SH-SY5Y (cell line): ENCODE results near the gene HOXB4.

Experiments
- GATA2 ChIP-seq: IDR thresholded peaks from 2 replicates; pipeline ENCODE4 v1.6.1; 2011; ENCODE audit warnings: mild to moderate bottlenecking, low read depth, low read length
- GATA3 ChIP-seq: IDR thresholded peaks from 2 replicates; pipeline ENCODE4 v1.6.1; 2011; ENCODE audit warnings: low read depth, mild to moderate bottlenecking, low read length, moderate library complexity

- no peak for TF ChIP-seq GATA3
- no peak for TF ChIP-seq GATA2
Observed at GRCh38 chr17:48624118-48624517, 46.0 kb upstream of the HOXB4 start.
